ENCODE measurements around the gene NPM3. TPM values are rescaled to one million over a fixed set of nuclear protein-coding genes. Genes with fewer than 3 reads are reported as not detected.

Gene NPM3
- total RNA-seq, 4 donors from 2014 or later: 16.8 to 32.8 (median 25.7) TPM

DNA sequence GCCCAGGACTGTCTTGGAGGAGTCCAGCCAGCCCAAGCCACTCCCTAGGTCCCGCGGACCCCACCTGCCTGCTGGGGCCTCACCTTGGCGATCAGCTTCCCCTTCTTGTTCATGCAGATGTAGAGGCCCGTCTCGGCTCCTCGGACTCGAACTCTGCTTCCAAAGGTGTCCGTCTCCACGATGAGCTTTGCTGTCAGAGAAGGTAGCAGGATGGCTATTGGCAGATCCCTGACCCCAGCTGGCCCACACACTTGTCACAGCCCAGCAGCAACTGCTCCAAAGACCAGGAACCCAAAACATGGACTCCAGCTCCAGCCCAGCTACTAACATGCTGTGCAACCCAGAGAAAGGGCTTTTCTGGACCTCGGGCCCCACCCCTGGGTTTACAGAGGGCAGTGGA, 11.9 kb downstream of the NPM3 start:
- TF ChIP-seq, protein P1, sequence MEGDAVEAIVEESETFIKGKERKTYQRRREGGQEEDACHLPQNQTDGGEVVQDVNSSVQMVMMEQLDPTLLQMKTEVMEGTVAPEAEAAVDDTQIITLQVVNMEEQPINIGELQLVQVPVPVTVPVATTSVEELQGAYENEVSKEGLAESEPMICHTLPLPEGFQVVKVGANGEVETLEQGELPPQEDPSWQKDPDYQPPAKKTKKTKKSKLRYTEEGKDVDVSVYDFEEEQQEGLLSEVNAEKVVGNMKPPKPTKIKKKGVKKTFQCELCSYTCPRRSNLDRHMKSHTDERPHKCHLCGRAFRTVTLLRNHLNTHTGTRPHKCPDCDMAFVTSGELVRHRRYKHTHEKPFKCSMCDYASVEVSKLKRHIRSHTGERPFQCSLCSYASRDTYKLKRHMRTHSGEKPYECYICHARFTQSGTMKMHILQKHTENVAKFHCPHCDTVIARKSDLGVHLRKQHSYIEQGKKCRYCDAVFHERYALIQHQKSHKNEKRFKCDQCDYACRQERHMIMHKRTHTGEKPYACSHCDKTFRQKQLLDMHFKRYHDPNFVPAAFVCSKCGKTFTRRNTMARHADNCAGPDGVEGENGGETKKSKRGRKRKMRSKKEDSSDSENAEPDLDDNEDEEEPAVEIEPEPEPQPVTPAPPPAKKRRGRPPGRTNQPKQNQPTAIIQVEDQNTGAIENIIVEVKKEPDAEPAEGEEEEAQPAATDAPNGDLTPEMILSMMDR (IDR thresholded peaks at IDR 0.05; ENCODE audit: low read depth): no peak

DNA sequence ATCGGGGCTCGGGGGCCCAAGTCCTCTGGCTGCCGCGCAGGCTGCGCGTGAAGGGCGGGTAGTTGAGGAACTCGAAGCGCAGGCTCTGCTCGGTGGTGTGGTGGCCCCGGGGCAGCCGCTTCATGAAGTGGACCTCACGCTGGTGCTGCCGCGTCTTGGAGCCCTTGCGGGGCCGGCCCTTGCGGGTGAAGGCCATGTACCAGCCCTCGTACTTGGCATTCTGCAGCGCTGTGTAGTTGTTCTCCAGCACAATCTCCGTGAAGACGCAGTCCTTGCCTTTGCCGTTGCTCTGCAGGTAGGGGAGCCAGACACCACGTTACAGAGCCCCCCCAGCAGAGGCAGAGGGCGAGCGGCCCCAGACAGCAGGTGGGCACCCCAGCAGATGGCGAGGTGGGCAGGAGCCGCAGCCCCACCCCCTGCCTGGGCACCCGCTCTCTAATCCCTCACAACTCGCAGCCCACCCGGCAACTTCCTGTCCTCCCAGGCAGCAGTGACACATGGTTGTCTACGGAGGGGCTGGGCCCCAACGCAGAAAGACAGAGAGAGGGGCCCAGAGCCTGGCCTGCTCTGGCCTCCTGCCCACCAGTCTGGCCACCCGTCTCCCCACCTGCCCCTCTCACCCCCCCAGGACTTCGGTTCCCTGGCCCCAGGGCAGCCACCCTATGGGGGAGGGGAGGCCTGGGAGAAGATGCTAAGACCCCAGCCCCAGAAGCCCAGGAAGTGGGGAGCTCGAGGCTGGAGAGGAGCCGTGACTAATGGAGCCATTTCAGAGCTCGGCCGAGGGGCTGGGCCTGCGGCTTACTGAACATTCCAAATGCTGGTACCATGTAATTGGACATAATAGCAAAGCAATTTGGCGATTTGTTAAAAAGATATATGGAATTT, 12.7 kb downstream of the NPM3 start:
- TF ChIP-seq, protein P1 (IDR thresholded peaks at IDR 0.05; ENCODE audit: low read depth): no peak

DNA sequence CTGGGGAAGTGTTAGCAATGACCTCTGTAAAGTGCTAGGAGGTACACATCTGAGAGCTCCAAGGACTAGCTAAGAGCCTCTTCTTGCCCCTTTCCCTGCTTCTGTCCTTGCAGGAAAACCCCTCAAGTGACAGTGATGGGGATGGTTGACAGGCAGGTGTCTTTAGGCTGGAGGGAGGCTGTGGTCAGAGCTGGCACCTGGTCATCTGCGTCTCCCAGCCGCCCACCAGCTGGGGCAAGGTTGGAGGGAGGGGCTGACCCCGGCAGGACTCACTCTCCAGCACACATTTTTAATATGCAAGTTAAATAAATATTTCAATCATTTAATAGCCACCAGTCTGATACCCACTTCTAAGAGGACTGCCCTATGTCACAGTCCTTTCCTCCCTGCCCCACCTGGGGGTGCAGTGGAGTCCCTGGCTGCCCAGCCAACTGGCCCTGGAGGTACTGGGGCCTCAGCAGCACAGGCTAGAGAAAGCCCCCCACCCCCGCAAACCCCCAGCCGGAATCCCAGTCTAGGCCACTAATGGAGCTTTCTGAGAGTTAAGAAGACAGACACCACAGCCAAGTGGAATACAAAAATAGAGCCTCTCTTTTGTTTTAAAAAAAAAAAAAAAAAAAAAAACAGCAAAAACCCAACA, 13.6 kb downstream of the NPM3 start:
- TF ChIP-seq, protein P1 (IDR thresholded peaks at IDR 0.05; ENCODE audit: low read depth): no peak

DNA sequence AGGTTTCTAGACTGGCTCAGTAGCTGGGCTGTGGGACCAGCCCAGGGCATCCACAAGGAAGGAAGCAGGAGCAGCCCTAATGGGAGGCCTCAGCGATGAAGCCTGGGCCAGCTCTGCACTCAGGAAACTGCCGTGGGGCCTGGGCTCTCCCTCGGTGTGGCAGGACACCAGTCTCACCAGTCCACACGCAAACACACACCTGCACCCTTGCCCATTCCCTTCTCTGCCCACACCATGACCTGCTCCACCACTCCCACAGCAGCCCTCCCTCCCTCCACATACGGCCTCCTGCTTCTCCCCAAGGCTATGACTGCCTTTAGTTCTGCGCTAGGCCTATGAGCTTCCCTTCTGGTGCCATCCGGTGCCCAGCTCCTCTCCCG, 14.5 kb downstream of the NPM3 start:
- TF ChIP-seq, protein P1 (IDR thresholded peaks at IDR 0.05; ENCODE audit: low read depth): no peak

DNA sequence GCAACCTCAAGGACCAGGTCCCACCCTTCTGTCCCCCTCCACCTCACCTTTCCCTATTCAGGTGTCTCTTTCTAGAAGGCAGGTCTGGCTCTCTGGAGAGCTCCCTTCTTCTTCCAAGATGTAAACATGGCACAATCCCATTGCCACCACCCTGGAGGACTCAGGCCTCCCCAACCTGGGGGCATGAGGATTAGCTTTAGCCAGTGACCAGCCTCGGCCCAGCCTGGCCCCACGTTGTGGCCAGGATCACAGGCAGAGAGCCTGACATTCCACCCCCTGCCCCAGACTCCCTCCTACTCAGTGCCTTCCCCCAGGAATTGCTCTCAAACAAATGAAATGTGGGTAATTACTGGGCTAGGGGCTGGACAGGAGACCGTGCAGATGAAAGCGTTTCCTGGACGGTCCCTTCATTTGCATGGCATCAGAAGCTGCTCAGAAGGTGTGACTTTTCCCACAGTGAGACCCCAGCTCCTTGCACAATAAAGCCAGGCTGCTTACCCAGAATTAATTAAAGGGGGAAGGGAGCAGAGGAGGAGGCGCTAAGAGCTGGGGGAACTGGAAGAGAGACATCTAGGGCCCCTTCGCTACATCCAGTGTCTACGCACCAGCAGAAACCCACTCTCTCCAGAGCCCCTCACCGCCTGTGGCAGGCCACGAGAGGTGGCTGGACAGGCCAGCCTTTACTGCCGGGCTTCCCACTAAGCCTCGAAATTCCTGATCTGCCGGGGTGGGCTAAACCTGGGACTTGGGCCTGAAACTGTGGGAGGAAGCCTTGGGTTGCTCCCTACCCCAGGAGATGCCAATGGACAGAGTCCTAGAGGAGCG, 15.1 kb downstream of the NPM3 start:
- TF ChIP-seq, protein P1 (IDR thresholded peaks at IDR 0.05; ENCODE audit: low read depth): no peak

DNA sequence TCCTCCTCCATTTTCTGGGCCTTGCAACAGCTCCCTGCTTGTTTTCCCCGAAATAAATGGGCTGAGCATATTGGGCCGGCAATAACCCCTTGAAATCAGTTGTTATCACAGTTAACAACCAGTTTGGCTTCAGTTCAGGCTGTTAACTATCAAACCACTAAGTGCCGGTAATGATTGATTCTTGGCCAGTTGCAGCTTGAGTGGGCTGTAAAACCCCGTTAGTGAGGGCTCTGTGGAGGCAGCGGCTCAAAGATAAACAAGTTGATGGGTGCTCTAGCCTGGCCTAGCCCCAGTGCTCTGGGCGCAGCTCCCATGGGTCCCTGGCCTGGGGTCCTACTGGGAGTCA, 15.7 kb downstream of the NPM3 start:
- TF ChIP-seq, protein P1 (IDR thresholded peaks at IDR 0.05; ENCODE audit: low read depth): no peak
